ENCODE results near the gene MTFMT.
"Not testable (repeated sequence)": the region's sequence is repeated elsewhere in the genome, so short reads cannot be mapped to it uniquely, and the experiment has no call there.

The MTFMT gene

DNA sequence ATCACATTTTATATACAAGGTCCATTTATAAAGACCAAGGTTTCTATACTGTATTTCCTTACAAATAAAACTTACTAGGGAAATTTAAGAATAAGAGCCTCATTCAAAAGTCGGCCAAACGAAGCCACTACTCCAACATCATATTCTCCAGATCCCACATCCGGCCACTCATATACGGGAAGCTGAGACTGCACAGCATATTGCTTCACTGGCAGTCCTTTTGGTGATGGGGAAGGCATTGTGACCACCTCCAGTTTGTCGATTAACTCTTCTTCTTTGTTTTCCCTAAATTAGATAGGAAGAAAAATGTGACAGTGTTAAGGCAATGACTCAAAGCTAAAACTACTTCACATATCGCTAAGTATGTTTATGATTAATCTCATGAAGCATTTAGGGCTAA is 2.7 kb downstream of the MTFMT start:
- DNase-seq (ENCODE audit: low read depth, low spot score), result no peak
- POLR2A ChIA-PET, result no interaction called here
- H3K4me3 ChIP-seq (ENCODE audit: low read depth, low read length), result no peak overlapping the region
- CTCF ChIA-PET, result no interaction called here
- TF ChIP-seq, protein P1, sequence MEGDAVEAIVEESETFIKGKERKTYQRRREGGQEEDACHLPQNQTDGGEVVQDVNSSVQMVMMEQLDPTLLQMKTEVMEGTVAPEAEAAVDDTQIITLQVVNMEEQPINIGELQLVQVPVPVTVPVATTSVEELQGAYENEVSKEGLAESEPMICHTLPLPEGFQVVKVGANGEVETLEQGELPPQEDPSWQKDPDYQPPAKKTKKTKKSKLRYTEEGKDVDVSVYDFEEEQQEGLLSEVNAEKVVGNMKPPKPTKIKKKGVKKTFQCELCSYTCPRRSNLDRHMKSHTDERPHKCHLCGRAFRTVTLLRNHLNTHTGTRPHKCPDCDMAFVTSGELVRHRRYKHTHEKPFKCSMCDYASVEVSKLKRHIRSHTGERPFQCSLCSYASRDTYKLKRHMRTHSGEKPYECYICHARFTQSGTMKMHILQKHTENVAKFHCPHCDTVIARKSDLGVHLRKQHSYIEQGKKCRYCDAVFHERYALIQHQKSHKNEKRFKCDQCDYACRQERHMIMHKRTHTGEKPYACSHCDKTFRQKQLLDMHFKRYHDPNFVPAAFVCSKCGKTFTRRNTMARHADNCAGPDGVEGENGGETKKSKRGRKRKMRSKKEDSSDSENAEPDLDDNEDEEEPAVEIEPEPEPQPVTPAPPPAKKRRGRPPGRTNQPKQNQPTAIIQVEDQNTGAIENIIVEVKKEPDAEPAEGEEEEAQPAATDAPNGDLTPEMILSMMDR (IDR thresholded peaks at IDR 0.05; ENCODE audit: insufficient read depth, low read length, missing control alignments), result no peak

GRCh38 chr15:65021488-65021887 is 8.0 kb downstream of the MTFMT start:
- H3K4me3 ChIP-seq (ENCODE audit: low read depth, low read length), result no peak overlapping the region
- ChIA-PET CTCF (interaction anchor here (1.2 kb wide), 1 partner anchor 13 kb away, joined by 5 read pairs; no protein-coding TSS in a partner anchor), POLR2A (no interaction called here)
- DNase-seq (ENCODE audit: low read depth, low spot score), result no peak
- TF ChIP-seq, protein P1 (IDR thresholded peaks at IDR 0.05; ENCODE audit: insufficient read depth, low read length, missing control alignments), result no peak

DNA sequence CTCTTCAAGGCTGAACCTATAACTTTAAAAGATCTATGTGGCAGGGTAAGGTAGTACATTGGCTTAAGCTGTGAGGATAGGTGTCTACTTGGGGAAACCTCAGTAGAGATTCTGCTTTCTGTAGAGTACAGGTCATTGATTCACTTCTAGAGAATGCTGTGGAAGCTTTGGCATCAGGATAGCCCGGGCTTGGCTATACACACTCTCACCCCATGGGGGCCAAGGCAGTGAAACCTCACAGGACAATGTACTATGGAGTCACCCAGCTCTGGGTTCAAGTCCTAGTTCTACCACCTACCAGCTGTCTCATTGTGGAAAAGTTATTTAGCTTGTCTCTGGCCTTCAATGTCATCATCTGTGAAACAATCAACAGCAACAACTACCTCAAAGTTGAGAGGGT is 9.0 kb downstream of the MTFMT start:
- POLR2A ChIA-PET, result no interaction called here

GRCh38 chr15:65011198-65011597 is 18.2 kb downstream of the MTFMT start:
- POLR2A ChIA-PET; H3K4me3 ChIP-seq (ENCODE audit: low read depth, low read length); DNase-seq (ENCODE audit: low read depth, low spot score): not testable (repeated sequence)
- CTCF ChIA-PET, result interaction anchor here (1.0 to 1.4 kb wide), 5 partner anchors 11 to 283 kb away, joined by 3 to 7 read pairs (median 3); no protein-coding TSS in a partner anchor

More for the DNA sequence above, 9.0 kb downstream of the MTFMT start:
- H3K4me3 ChIP-seq (ENCODE audit: low read depth, low read length), result no peak overlapping the region
- TF ChIP-seq, protein P1 (IDR thresholded peaks at IDR 0.05; ENCODE audit: insufficient read depth, low read length, missing control alignments), result no peak
- CTCF ChIA-PET, result interaction anchor here (1.2 kb wide), 1 partner anchor 14 kb away, joined by 5 read pairs; no protein-coding TSS in a partner anchor
- DNase-seq (ENCODE audit: low read depth, low spot score), result no peak

DNA sequence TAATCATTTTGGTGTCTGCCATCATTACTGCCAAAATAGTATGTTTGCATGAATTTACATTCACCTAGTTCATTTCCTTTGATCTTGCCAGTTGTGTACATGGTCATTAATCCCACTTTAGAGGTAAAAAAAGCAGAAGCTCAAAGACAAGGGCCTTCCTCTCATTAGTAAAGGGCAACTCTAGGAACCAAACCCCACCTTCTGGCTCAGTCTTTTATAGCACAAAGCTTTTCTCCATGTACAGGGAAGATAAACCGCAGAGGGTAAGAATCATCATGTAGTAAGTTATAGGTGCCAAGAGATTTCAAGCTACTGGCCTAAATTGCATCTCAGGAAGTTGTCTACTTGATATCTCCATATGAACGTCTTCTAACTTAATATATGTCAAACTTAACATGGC is 20.5 kb downstream of the MTFMT start:
- TF ChIP-seq, protein P1 (IDR thresholded peaks at IDR 0.05; ENCODE audit: insufficient read depth, low read length, missing control alignments), result peak; percentile 24
- DNase-seq (ENCODE audit: low read depth, low spot score), result no peak
- POLR2A ChIA-PET, result no interaction called here
- CTCF ChIA-PET, result interaction anchor here (0.6 to 1.6 kb wide), 7 partner anchors 9 to 278 kb away, joined by 3 to 5 read pairs (median 3); no protein-coding TSS in a partner anchor
- H3K4me3 ChIP-seq (ENCODE audit: low read depth, low read length), result no peak overlapping the region

DNA sequence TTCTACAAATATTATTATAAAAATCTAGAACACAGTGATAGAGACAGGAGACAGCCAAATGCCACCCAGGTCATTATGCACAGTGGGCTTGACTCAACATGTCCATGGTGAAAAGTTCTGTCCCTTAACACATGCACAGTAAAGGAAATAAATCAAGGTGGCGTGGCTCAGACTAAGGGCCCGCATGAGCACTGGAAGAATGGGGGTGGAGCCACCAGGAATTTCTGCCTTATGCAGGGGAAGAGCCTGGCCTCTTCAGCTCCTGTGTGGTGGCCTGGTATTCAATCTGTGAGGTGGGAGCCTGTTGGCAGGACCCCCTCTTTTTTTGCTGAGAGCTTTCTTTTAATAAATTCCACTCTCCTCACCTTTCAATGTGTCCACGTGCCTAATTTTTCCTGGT is 22.6 kb downstream of the MTFMT start:
- H3K4me3 ChIP-seq (ENCODE audit: low read depth, low read length), result no peak overlapping the region
- DNase-seq (ENCODE audit: low read depth, low spot score), result no peak
- ChIA-PET POLR2A (no interaction called here), CTCF (no interaction called here)
- TF ChIP-seq, protein P1 (IDR thresholded peaks at IDR 0.05; ENCODE audit: insufficient read depth, low read length, missing control alignments), result no peak

GRCh38 chr15:65004993-65005392 is 24.4 kb downstream of the MTFMT start:
- ChIA-PET CTCF (interaction anchor here (1.5 kb wide), 1 partner anchor 97 kb away, joined by 4 read pairs; no protein-coding TSS in a partner anchor), POLR2A (no interaction called here)
- H3K4me3 ChIP-seq (ENCODE audit: low read depth, low read length), result no peak overlapping the region
- TF ChIP-seq, protein P1 (IDR thresholded peaks at IDR 0.05; ENCODE audit: insufficient read depth, low read length, missing control alignments), result no peak
- no peak for DNase-seq (ENCODE audit: low read depth, low spot score)

All from AG04449 (cell line).